Measurements from ENCODE around the gene AP3S2. TPM values are rescaled to one million over a fixed set of nuclear protein-coding genes. Genes with fewer than 3 reads are reported as not detected.
"Not testable (repeated sequence)": the region's sequence is repeated elsewhere in the genome, so short reads cannot be mapped to it uniquely, and the experiment has no call there.

AP3S2 gene
- total RNA-seq, 1 donor, result 73.0 TPM

- H3K4me3 ChIP-seq (ENCODE audit: low read depth, low read length), result no peak overlapping the region
- no peak for TF ChIP-seq CTCF (IDR thresholded peaks at IDR 0.05; ENCODE audit: insufficient read depth, low read depth, low read length)
- DNase-seq (ENCODE audit: low read depth), result peak; percentile 55
Measured at GRCh38 chr15:89794627-89795241, 99.1 kb downstream of the AP3S2 start.

GRCh38 chr15:89792106-89792805, 101.5 kb downstream of the AP3S2 start:
- DNase-seq (ENCODE audit: low read depth), result no peak
- no peak overlapping the region for H3K4me3 ChIP-seq (ENCODE audit: low read depth, low read length)
- TF ChIP-seq CTCF (IDR thresholded peaks at IDR 0.05; ENCODE audit: insufficient read depth, low read depth, low read length), result no peak

- DNase-seq (ENCODE audit: low read depth), result no peak
- no peak overlapping the region for H3K4me3 ChIP-seq (ENCODE audit: low read depth, low read length)
- TF ChIP-seq CTCF (IDR thresholded peaks at IDR 0.05; ENCODE audit: insufficient read depth, low read depth, low read length), result no peak
Measured at GRCh38 chr15:89790661-89791060, 103.1 kb downstream of the AP3S2 start.

- TF ChIP-seq CTCF (IDR thresholded peaks at IDR 0.05; ENCODE audit: insufficient read depth, low read depth, low read length), result no peak
- H3K4me3 ChIP-seq (ENCODE audit: low read depth, low read length), result no peak overlapping the region
- DNase-seq (ENCODE audit: low read depth), result no peak
Measured at GRCh38 chr15:89790206-89790605, 103.6 kb downstream of the AP3S2 start.

- DNase-seq (ENCODE audit: low read depth); H3K4me3 ChIP-seq (ENCODE audit: low read depth, low read length): not testable (repeated sequence)
Measured at GRCh38 chr15:89788585-89788984, 105.2 kb downstream of the AP3S2 start.

GRCh38 chr15:89787944-89788343, 105.8 kb downstream of the AP3S2 start:
- TF ChIP-seq CTCF (IDR thresholded peaks at IDR 0.05; ENCODE audit: insufficient read depth, low read depth, low read length), result no peak
- H3K4me3 ChIP-seq (ENCODE audit: low read depth, low read length), result no peak overlapping the region
- DNase-seq (ENCODE audit: low read depth), result no peak

GRCh38 chr15:89785774-89786140, 108.0 kb downstream of the AP3S2 start:
- no peak for TF ChIP-seq CTCF (IDR thresholded peaks at IDR 0.05; ENCODE audit: insufficient read depth, low read depth, low read length)
- H3K4me3 ChIP-seq (ENCODE audit: low read depth, low read length), result no peak overlapping the region

More at GRCh38 chr15:89785774-89786140, 108.0 kb downstream of the AP3S2 start:
- DNase-seq (ENCODE audit: low read depth), result peak; percentile 31
